ENCODE results near the gene DLGAP4.

DNA sequence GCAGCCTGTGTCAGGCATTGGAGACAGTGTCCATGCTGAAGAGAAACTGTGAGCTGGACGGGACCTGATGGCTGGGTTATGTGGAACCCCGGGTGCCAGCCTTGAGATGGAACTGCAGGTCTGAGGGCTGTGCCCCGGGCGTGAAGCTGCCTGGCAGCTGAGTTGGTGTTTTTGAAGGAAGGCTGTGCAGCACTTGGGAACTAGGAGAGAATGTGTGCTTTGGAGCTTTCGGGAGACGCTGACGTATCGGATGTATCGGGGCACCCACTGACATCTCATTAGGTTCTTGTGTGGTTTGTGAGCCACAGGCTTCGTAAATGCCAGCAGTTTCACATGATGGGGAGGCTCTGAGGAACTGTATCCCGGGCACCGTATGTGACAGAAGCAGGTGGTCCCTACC lies 2.2 kb downstream of the DLGAP4 start:
- TF ChIP-seq, protein P1, sequence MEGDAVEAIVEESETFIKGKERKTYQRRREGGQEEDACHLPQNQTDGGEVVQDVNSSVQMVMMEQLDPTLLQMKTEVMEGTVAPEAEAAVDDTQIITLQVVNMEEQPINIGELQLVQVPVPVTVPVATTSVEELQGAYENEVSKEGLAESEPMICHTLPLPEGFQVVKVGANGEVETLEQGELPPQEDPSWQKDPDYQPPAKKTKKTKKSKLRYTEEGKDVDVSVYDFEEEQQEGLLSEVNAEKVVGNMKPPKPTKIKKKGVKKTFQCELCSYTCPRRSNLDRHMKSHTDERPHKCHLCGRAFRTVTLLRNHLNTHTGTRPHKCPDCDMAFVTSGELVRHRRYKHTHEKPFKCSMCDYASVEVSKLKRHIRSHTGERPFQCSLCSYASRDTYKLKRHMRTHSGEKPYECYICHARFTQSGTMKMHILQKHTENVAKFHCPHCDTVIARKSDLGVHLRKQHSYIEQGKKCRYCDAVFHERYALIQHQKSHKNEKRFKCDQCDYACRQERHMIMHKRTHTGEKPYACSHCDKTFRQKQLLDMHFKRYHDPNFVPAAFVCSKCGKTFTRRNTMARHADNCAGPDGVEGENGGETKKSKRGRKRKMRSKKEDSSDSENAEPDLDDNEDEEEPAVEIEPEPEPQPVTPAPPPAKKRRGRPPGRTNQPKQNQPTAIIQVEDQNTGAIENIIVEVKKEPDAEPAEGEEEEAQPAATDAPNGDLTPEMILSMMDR (IDR thresholded peaks at IDR 0.05; ENCODE audit: insufficient read depth, low read length) = no peak
- TF ChIP-seq POLR2AphosphoS5 (IDR thresholded peaks at IDR 0.05; ENCODE audit: low read depth) (no peak), GABPA (IDR thresholded peaks at IDR 0.05; ENCODE audit: low read depth) (no peak), SPI1 (IDR thresholded peaks at IDR 0.05; ENCODE audit: borderline replicate concordance, low read depth) (no peak)
- TF ChIP-seq, protein P2, sequence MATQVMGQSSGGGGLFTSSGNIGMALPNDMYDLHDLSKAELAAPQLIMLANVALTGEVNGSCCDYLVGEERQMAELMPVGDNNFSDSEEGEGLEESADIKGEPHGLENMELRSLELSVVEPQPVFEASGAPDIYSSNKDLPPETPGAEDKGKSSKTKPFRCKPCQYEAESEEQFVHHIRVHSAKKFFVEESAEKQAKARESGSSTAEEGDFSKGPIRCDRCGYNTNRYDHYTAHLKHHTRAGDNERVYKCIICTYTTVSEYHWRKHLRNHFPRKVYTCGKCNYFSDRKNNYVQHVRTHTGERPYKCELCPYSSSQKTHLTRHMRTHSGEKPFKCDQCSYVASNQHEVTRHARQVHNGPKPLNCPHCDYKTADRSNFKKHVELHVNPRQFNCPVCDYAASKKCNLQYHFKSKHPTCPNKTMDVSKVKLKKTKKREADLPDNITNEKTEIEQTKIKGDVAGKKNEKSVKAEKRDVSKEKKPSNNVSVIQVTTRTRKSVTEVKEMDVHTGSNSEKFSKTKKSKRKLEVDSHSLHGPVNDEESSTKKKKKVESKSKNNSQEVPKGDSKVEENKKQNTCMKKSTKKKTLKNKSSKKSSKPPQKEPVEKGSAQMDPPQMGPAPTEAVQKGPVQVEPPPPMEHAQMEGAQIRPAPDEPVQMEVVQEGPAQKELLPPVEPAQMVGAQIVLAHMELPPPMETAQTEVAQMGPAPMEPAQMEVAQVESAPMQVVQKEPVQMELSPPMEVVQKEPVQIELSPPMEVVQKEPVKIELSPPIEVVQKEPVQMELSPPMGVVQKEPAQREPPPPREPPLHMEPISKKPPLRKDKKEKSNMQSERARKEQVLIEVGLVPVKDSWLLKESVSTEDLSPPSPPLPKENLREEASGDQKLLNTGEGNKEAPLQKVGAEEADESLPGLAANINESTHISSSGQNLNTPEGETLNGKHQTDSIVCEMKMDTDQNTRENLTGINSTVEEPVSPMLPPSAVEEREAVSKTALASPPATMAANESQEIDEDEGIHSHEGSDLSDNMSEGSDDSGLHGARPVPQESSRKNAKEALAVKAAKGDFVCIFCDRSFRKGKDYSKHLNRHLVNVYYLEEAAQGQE (IDR thresholded peaks at IDR 0.05; ENCODE audit: insufficient replicate concordance, low read depth) = no peak
